OCI-LY1 (cell line): ENCODE results near the gene STX11.

Source experiments
- H2AFZ ChIP-seq: fragments of 200-600 bp; sonication (generic), shearing (Covaris generic); 2 replicates; pipeline ENCODE4 v1.6.0; 2014; ENCODE audit warnings: antibody characterized with exemption, mild to moderate bottlenecking, low read length
- H3F3A ChIP-seq: fragments of 200-600 bp; sonication (generic), shearing (Covaris generic); 2 replicates; pipeline ENCODE4 v1.6.0; 2014; ENCODE audit warnings: mild to moderate bottlenecking, antibody characterized with exemption, low read length, moderate library complexity; ENCODE audit not compliant: insufficient read depth
- H3K27ac ChIP-seq: fragments of 200-600 bp; sonication (generic); 2 replicates; pipeline ENCODE4 v1.5.1; 2014; ENCODE audit warnings: low read length, mixed run types, mild to moderate bottlenecking, low read depth; ENCODE audit not compliant: poor library complexity, severe bottlenecking
- H3K27me3 ChIP-seq: fragments of 200-600 bp; sonication (generic); 2 replicates; pipeline ENCODE4 v1.6.0; 2014; ENCODE audit warnings: antibody characterized with exemption, mild to moderate bottlenecking, low read length, moderate library complexity; ENCODE audit not compliant: insufficient read depth
- H3K36me3 ChIP-seq: fragments of 200-600 bp; sonication (generic); 2 replicates; pipeline ENCODE4 v1.6.1; 2014; ENCODE audit warnings: mild to moderate bottlenecking, antibody characterized with exemption, low read length, moderate library complexity, mixed read lengths; ENCODE audit not compliant: insufficient read depth
- H3K4me1 ChIP-seq: fragments of 200-600 bp; sonication (generic); 2 replicates; pipeline ENCODE4 v1.5.1; 2014; ENCODE audit warnings: mild to moderate bottlenecking, low read length, moderate library complexity; ENCODE audit not compliant: insufficient read depth, severe bottlenecking
- H3K4me2 ChIP-seq: fragments of 200-600 bp; sonication (generic), shearing (Covaris generic); 2 replicates; pipeline ENCODE4 v1.6.1; 2014; ENCODE audit warnings: low read length
- H3K4me3 ChIP-seq: fragments of 200-600 bp; sonication (generic); 2 replicates; pipeline ENCODE4 v1.5.1; 2014; ENCODE audit warnings: low read length, low read depth, mild to moderate bottlenecking, mixed read lengths; ENCODE audit not compliant: poor library complexity, severe bottlenecking
- H3K79me2 ChIP-seq: fragments of 200-600 bp; shearing (Covaris generic); 2 replicates; pipeline ENCODE4 v1.6.1; 2016; ENCODE audit warnings: mixed run types, low read length, mixed read lengths; ENCODE audit not compliant: insufficient read depth
- H3K9ac ChIP-seq: fragments of 200-600 bp; sonication (generic), shearing (Covaris generic); 2 replicates; pipeline ENCODE4 v1.6.1; 2014; ENCODE audit warnings: mild to moderate bottlenecking, low read length, mixed read lengths
- H3K9me2 ChIP-seq: fragments of 200-600 bp; sonication (generic), shearing (Covaris generic); 2 replicates; pipeline ENCODE4 v1.6.1; 2014; ENCODE audit warnings: low read depth, mild to moderate bottlenecking, low read length, mixed read lengths
- H3K9me3 ChIP-seq: fragments of 200-600 bp; shearing (Covaris generic); 2 replicates; pipeline ENCODE4 v1.6.1; 2014; ENCODE audit warnings: low read length, mixed read lengths
- H4K20me1 ChIP-seq: fragments of 200-600 bp; sonication (generic), shearing (Covaris generic); 2 replicates; pipeline ENCODE4 v1.6.0; 2016; ENCODE audit warnings: mild to moderate bottlenecking, low read length; ENCODE audit not compliant: insufficient read depth
- CTCF ChIP-seq: fragments of 200-600 bp; sonication (generic), shearing (Covaris generic); IDR thresholded peaks from 2 replicates; pipeline ENCODE4 v1.5.1; 2017; ENCODE audit warnings: mild to moderate bottlenecking, antibody characterized with exemption, low read length, moderate library complexity, mixed read lengths
- EZH2 ChIP-seq: fragments of 200-600 bp; sonication (generic), shearing (Covaris generic); IDR thresholded peaks from 2 replicates; pipeline ENCODE4 v1.8.0; 2017; ENCODE audit warnings: borderline replicate concordance, mixed run types, mild to moderate bottlenecking, antibody characterized with exemption, low read length, moderate library complexity, mixed read lengths

The STX11 gene

DNA sequence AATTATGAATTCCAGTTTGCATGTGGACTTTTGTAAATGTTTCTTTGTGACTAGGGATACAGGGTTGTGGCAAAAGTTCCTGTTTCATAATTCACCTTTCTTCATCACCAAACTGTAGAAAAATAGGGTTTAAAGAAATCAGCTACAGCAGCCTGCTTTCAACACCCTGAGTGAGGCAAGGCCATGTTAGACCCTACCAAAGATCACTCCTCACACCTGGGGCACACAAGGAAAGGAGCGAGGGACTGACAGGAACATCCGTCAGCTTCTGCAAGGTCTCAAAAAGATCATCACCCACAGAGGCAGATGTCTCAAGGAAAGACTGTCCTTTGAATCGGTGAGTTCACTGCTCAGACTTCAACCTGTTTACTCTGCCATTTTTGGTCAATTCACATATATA, 10.5 kb upstream of the STX11 start:
- Histone ChIP-seq H4K20me1 (no peaks in the 10 kb centered on the region), H3K4me3 (no peak overlapping the region), H3K9ac (no peak overlapping the region), H3K9me2 (no peaks in the 10 kb centered on the region), H3K4me1 (no peaks in the 10 kb centered on the region), H3K4me2 (no peak overlapping the region), H3F3A (no peaks in the 10 kb centered on the region), H3K9me3 (no peaks in the 10 kb centered on the region), H3K27ac (no peak overlapping the region), H3K36me3 (no peaks in the 10 kb centered on the region), H3K27me3 (no peaks in the 10 kb centered on the region), H3K79me2 (no peaks in the 10 kb centered on the region), H2AFZ (no peak overlapping the region)
- no peak for TF ChIP-seq EZH2
- no peak for TF ChIP-seq CTCF

GRCh38 chr6:144140867-144141266, 9.4 kb upstream of the STX11 start:
- no peak overlapping the region for H3K4me2 ChIP-seq
- no peaks in the 10 kb centered on the region for H4K20me1 ChIP-seq
- H3K9me2 ChIP-seq: no peaks in the 10 kb centered on the region
- H3K27ac ChIP-seq: no peak overlapping the region
- H3F3A ChIP-seq: no peaks in the 10 kb centered on the region
- no peaks in the 10 kb centered on the region for H3K79me2 ChIP-seq
- H3K36me3 ChIP-seq: no peaks in the 10 kb centered on the region
- no peak overlapping the region for H2AFZ ChIP-seq
- no peaks in the 10 kb centered on the region for H3K27me3 ChIP-seq
- H3K9me3 ChIP-seq: no peaks in the 10 kb centered on the region
- no peaks in the 10 kb centered on the region for H3K4me1 ChIP-seq
- H3K4me3 ChIP-seq: no peak overlapping the region
- TF ChIP-seq CTCF (no peak), EZH2 (no peak)
- no peak overlapping the region for H3K9ac ChIP-seq

DNA sequence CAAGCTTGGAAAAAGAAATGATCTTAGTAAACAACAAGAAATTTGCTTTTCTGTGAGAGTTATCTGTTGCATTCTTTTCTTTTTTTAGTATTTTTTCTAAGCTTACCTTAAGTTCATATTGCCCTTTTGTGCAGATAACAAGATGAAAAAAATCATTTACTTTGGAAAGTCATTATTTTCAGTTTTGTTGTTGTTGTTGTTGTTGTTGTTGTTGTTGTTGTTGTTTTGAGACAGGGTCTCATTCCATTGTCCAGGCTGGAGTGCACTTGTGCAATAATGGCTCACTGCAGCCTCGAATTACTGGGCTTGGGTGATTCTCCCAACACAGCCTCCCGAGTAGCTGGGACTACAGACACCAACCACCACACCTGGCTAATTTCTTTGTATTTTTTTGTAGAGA, 8.8 kb upstream of the STX11 start:
- Histone ChIP-seq H3K27me3 (no peaks in the 10 kb centered on the region), H3K9me2 (no peaks in the 10 kb centered on the region), H3K36me3 (no peaks in the 10 kb centered on the region), H3K79me2 (no peaks in the 10 kb centered on the region), H3K4me3 (no peak overlapping the region), H3K4me2 (no peak overlapping the region), H3F3A (no peaks in the 10 kb centered on the region), H3K9ac (no peak overlapping the region), H2AFZ (no peak overlapping the region), H4K20me1 (no peaks in the 10 kb centered on the region), H3K9me3 (no peaks in the 10 kb centered on the region), H3K27ac (no peak overlapping the region), H3K4me1 (no peaks in the 10 kb centered on the region)
- TF ChIP-seq CTCF (no peak), EZH2 (no peak)
